CD4-positive, alpha-beta T cell (primary cell): Measurements from ENCODE around the gene TMEM168. TPM values are rescaled to one million over a fixed set of nuclear protein-coding genes. Genes with fewer than 3 reads are reported as not detected.

Experiments used
- ATAC-seq: fragments of 200-7000 bp; cut with Tn5 transposase; one replicate; pipeline ENCODE4 v1.10.0; 2022; ENCODE audit warnings: mild to moderate bottlenecking; ENCODE audit not compliant: poor library complexity
- CTCF ChIA-PET: fragments of 350-600 bp; sonication (Branson Sonifier 250); formaldehyde crosslinking; loops from one replicate; lab custom pipeline; 2021; ENCODE audit warnings: antibody characterized with exemption, inconsistent platforms; lab: Charles Lee
- POLR2A ChIA-PET: fragments of 350-600 bp; sonication (Branson Sonifier 250); formaldehyde crosslinking; loops from one replicate; lab custom pipeline; 2021; ENCODE audit warnings: antibody characterized with exemption, inconsistent platforms; lab: Charles Lee
- DNase-seq, 14 experiments: peaks; one replicate each; pipeline ENCODE4 v3.0.0-alpha.2; 2013 to 2020; ENCODE audit warnings: mixed read lengths in 2 of 14
- H3K27ac ChIP-seq, 2 donors: one replicate each; pipeline versions ENCODE4 v1.5.1 to v1.7.0; 2013; ENCODE audit warnings: low read length in 2 of 2, low read depth in 1 of 2, mild to moderate bottlenecking in 1 of 2
- H3K27me3 ChIP-seq, 2 experiments: 1 replicate in 1 of 2; 2 replicates in 1 of 2; pipeline versions ENCODE4 v1.6.1 to v1.7.0; 2013; ENCODE audit warnings: low read length in 2 of 2, control low read depth in 1 of 2, mild to moderate bottlenecking in 1 of 2, moderate library complexity in 1 of 2; ENCODE audit not compliant: insufficient read depth in 2 of 2, control insufficient read depth in 1 of 2
- H3K36me3 ChIP-seq: one replicate; pipeline ENCODE4 v1.6.1; 2013; ENCODE audit warnings: low read length, control low read depth; ENCODE audit not compliant: insufficient read depth
- H3K4me1 ChIP-seq: one replicate; pipeline ENCODE4 v1.6.1; 2013; ENCODE audit warnings: low read length, control low read depth; ENCODE audit not compliant: insufficient read depth
- H3K4me3 ChIP-seq: one replicate; pipeline ENCODE4 v1.5.1; 2013; ENCODE audit warnings: mild to moderate bottlenecking, low read length, moderate library complexity
- H3K9me3 ChIP-seq, 2 experiments: 1 replicate in 1 of 2; 2 replicates in 1 of 2; pipeline versions ENCODE4 v1.6.1 to v1.7.0; 2013; ENCODE audit warnings: low read length in 2 of 2, mild to moderate bottlenecking in 2 of 2, control low read depth in 1 of 2, moderate library complexity in 1 of 2; ENCODE audit not compliant: control insufficient read depth in 1 of 2, insufficient read depth in 1 of 2
- H3K27ac Mint-ChIP-seq: one replicate; pipeline ENCODE4 v1.8.0; 2020; ENCODE audit warnings: mixed read lengths
- H3K27me3 Mint-ChIP-seq: one replicate; pipeline ENCODE4 v1.8.0; 2021; ENCODE audit warnings: mixed read lengths
- H3K36me3 Mint-ChIP-seq: one replicate; pipeline ENCODE4 v1.8.0; 2021; ENCODE audit warnings: low read depth, mixed read lengths
- H3K4me1 Mint-ChIP-seq: one replicate; pipeline ENCODE4 v1.8.0; 2021; ENCODE audit warnings: low read depth, mixed read lengths
- H3K4me3 Mint-ChIP-seq: one replicate; pipeline ENCODE4 v1.8.0; 2020; ENCODE audit warnings: mild to moderate bottlenecking, mixed read lengths
- H3K9me3 Mint-ChIP-seq: one replicate; pipeline ENCODE4 v1.8.0; 2020; ENCODE audit warnings: mixed read lengths
- intact Hi-C, 2 experiments: fragments of 100-400 bp; cut with DNase I in 1 of 2; cut with micrococcal nuclease in 1 of 2; formaldehyde crosslinking; loops; one replicate each; pipeline versions ENCODE4 v1.15.1 to v1.9.0; 2023 to 2025; cut with DNase I, micrococcal nuclease
- total RNA-seq, 174 experiments: library from RNA in 2 of 174; stranded (reverse) in 2 of 174; gene quantifications; one replicate each; pipeline ENCODE4 v1.2.3 and lab custom pipeline; 2021 to 2026
- TF ChIP-seq, protein P1 (sequence below): fragments of 200-600 bp; IDR thresholded peaks from one replicate; pipeline ENCODE4 v1.8.0; 2022; ENCODE audit warnings: antibody characterized with exemption, mild to moderate bottlenecking

Gene TMEM168
- total RNA-seq, 2 experiments from 2014 or later: 11.5 to 11.9 TPM

DNA sequence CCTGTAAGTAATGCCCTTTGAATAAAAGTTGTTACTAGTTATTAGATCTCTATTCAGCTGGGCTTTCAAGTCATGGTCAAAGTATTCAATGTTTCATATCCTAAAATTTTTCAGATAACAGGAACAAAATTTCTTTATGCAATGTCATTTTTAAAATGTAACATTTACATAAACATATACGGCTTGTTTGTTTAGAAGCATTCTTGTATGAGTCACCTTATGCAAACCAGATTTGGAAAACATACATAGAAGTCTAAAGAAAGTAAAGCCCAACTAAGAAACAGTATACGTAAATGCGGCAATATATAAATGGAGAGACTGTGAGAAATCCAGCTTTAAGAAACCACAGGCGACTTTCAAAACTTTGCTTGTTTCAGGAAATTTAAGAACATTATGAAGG, 10.5 kb downstream of the TMEM168 start:
- no peaks in the 10 kb centered on the region for H3K27me3 ChIP-seq
- peaks cover 77% of the 10 kb centered on the region for H3K36me3 Mint-ChIP-seq
- TF ChIP-seq, protein P1, sequence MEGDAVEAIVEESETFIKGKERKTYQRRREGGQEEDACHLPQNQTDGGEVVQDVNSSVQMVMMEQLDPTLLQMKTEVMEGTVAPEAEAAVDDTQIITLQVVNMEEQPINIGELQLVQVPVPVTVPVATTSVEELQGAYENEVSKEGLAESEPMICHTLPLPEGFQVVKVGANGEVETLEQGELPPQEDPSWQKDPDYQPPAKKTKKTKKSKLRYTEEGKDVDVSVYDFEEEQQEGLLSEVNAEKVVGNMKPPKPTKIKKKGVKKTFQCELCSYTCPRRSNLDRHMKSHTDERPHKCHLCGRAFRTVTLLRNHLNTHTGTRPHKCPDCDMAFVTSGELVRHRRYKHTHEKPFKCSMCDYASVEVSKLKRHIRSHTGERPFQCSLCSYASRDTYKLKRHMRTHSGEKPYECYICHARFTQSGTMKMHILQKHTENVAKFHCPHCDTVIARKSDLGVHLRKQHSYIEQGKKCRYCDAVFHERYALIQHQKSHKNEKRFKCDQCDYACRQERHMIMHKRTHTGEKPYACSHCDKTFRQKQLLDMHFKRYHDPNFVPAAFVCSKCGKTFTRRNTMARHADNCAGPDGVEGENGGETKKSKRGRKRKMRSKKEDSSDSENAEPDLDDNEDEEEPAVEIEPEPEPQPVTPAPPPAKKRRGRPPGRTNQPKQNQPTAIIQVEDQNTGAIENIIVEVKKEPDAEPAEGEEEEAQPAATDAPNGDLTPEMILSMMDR: no peak
- POLR2A ChIA-PET: no interaction called here
- no peak overlapping the region for H3K27ac ChIP-seq
- H3K36me3 ChIP-seq: peaks cover 30% of the 10 kb centered on the region
- no peaks in the 10 kb centered on the region for H3K9me3 Mint-ChIP-seq
- no peak overlapping the region for H3K4me3 ChIP-seq
- CTCF ChIA-PET: no interaction called here
- peaks cover 6% of the 10 kb centered on the region for H3K4me1 ChIP-seq
- no peak overlapping the region for H3K4me3 Mint-ChIP-seq
- ATAC-seq: no peak
- no peaks in the 10 kb centered on the region for H3K9me3 ChIP-seq
- no peaks in the 10 kb centered on the region for H3K27me3 Mint-ChIP-seq
- DNase-seq: no peak
- H3K27ac Mint-ChIP-seq: no peak overlapping the region
- intact Hi-C loops: no loop called here
- peaks cover 38% of the 10 kb centered on the region for H3K4me1 Mint-ChIP-seq

DNA sequence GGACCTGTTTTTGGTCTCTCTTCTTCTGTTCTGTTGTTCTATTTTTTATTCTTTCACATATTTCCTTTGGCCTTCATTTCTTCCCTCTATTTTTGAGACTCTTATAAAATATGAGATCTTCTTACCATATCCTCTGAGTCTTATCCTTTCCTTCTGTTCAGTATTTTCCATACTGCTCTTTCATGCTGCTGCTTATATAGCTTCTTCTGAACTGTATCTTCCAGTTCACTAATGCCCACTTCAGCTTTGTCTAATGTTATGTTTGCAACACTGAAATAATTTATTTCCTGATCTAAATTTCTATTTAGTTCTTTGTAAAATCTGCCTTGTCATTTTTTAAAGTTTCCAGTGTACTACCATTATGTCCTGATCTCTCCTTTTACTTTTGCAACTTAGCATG, 12.8 kb downstream of the TMEM168 start:
- Histone ChIP-seq H3K27me3 (no peaks in the 10 kb centered on the region), H3K4me1 (peaks cover 2% of the 10 kb centered on the region), H3K4me3 (no peak overlapping the region), H3K36me3 (peaks cover 11% of the 10 kb centered on the region), H3K9me3 (no peaks in the 10 kb centered on the region), H3K27ac (no peak overlapping the region)
- peaks cover 58% of the 10 kb centered on the region for H3K36me3 Mint-ChIP-seq
- no peak for DNase-seq
- H3K27me3 Mint-ChIP-seq: no peaks in the 10 kb centered on the region
- intact Hi-C loops: no loop called here
- H3K27ac Mint-ChIP-seq: no peak overlapping the region
- POLR2A ChIA-PET: no interaction called here
- no peak overlapping the region for H3K4me3 Mint-ChIP-seq
- H3K9me3 Mint-ChIP-seq: no peaks in the 10 kb centered on the region
- peaks cover 28% of the 10 kb centered on the region for H3K4me1 Mint-ChIP-seq
- CTCF ChIA-PET: no interaction called here
- no peak for ATAC-seq
- TF ChIP-seq, protein P1: no peak

- POLR2A ChIA-PET: no interaction called here
- no peak overlapping the region for H3K4me3 Mint-ChIP-seq
- peaks cover 35% of the 10 kb centered on the region for H3K36me3 Mint-ChIP-seq
- H3K27me3 Mint-ChIP-seq: no peaks in the 10 kb centered on the region
- no peak overlapping the region for H3K27ac ChIP-seq
- H3K9me3 ChIP-seq: no peaks in the 10 kb centered on the region
- peaks cover 3% of the 10 kb centered on the region for H3K36me3 ChIP-seq
- H3K4me1 ChIP-seq: no peaks in the 10 kb centered on the region
- no peaks in the 10 kb centered on the region for H3K9me3 Mint-ChIP-seq
- CTCF ChIA-PET: no interaction called here
- DNase-seq: no peak
- intact Hi-C loops: no loop called here
- no peaks in the 10 kb centered on the region for H3K27me3 ChIP-seq
- peaks cover 15% of the 10 kb centered on the region for H3K4me1 Mint-ChIP-seq
- no peak for ATAC-seq
- TF ChIP-seq, protein P1: no peak
- no peak overlapping the region for H3K4me3 ChIP-seq
- H3K27ac Mint-ChIP-seq: no peak overlapping the region
Measured at GRCh38 chr7:112771166-112771565, 19.0 kb downstream of the TMEM168 start.
